GM18858 (cell line): ENCODE data around the gene IGF2BP2.
"Not testable (repeated sequence)": the region's sequence is repeated elsewhere in the genome, so short reads cannot be mapped to it uniquely, and the experiment has no call there.

Source experiments
- ATAC-seq: cut with Tn5 transposase; IDR thresholded peaks from one replicate; pipeline ENCODE4 v1.9.1; 2021; ENCODE audit not compliant: unreplicated experiment

IGF2BP2 gene

GRCh38 chr3:185647134-185647879 lies 177.5 kb downstream of the IGF2BP2 start:
- no peak for ATAC-seq

GRCh38 chr3:185646382-185647133 lies 178.3 kb downstream of the IGF2BP2 start:
- no peak for ATAC-seq

- ATAC-seq: no peak
Observed at GRCh38 chr3:185645596-185646381, 179.1 kb downstream of the IGF2BP2 start.

- not testable (repeated sequence) for ATAC-seq
Observed at GRCh38 chr3:185645191-185645590, 179.7 kb downstream of the IGF2BP2 start.

GRCh38 chr3:185640308-185640707 lies 184.5 kb downstream of the IGF2BP2 start:
- ATAC-seq: no peak

- ATAC-seq: no peak
Observed at GRCh38 chr3:185639632-185640206, 185.1 kb downstream of the IGF2BP2 start.

- ATAC-seq: not testable (repeated sequence)
Observed at GRCh38 chr3:185638651-185639050, 186.2 kb downstream of the IGF2BP2 start.

- no peak for ATAC-seq
Observed at GRCh38 chr3:185637388-185637787, 187.5 kb downstream of the IGF2BP2 start.

GRCh38 chr3:185632996-185633395 lies 191.8 kb downstream of the IGF2BP2 start:
- no peak for ATAC-seq

GRCh38 chr3:185631508-185632206 lies 193.2 kb downstream of the IGF2BP2 start:
- ATAC-seq: no peak

GRCh38 chr3:185631108-185631507 lies 193.7 kb downstream of the IGF2BP2 start:
- no peak for ATAC-seq

GRCh38 chr3:185630182-185630622 lies 194.6 kb downstream of the IGF2BP2 start:
- no peak for ATAC-seq

GRCh38 chr3:185629554-185630181 lies 195.2 kb downstream of the IGF2BP2 start:
- ATAC-seq: no peak

- no peak for ATAC-seq
Observed at GRCh38 chr3:185625784-185626183, 199.1 kb downstream of the IGF2BP2 start.

- ATAC-seq: no peak
Observed at GRCh38 chr3:185623939-185624665, 200.7 kb downstream of the IGF2BP2 start.

- ATAC-seq: no peak
Observed at GRCh38 chr3:185613016-185613415, 211.8 kb downstream of the IGF2BP2 start.

GRCh38 chr3:185606196-185606595 lies 218.6 kb downstream of the IGF2BP2 start:
- ATAC-seq: no peak

GRCh38 chr3:185605566-185605965 lies 219.3 kb downstream of the IGF2BP2 start:
- no peak for ATAC-seq

- no peak for ATAC-seq
Observed at GRCh38 chr3:185595526-185595925, 229.3 kb downstream of the IGF2BP2 start.
